ENCODE measurements around the gene FAM199X. TPM values are rescaled to one million over a fixed set of nuclear protein-coding genes. Genes with fewer than 3 reads are reported as not detected.

Gene FAM199X
- total RNA-seq, 2 experiments from 2014 or later = 11.6 to 12.7 TPM

GRCh38 chrX:104141087-104141760, 25.0 kb upstream of the FAM199X start:
- no peak overlapping the region for H3K27ac Mint-ChIP-seq
- H3K4me1 Mint-ChIP-seq (ENCODE audit: low read depth) = peaks cover 13% of the 10 kb centered on the region
- ChIA-PET CTCF (no interaction called here), POLR2A (interaction anchor here (0.9 kb wide), 1 partner anchor 16 kb away, joined by 3 read pairs; the partner anchor contains the start of gene SLC25A53)
- DNase-seq (no peak), ATAC-seq (no peak)
- H3K36me3 Mint-ChIP-seq (ENCODE audit: low read depth) = no peaks in the 10 kb centered on the region
- no peaks in the 10 kb centered on the region for H3K9me3 Mint-ChIP-seq (ENCODE audit: insufficient read depth)
- no peak overlapping the region for H3K4me3 Mint-ChIP-seq
- no peaks in the 10 kb centered on the region for H3K27me3 Mint-ChIP-seq (ENCODE audit: low read depth)

DNA sequence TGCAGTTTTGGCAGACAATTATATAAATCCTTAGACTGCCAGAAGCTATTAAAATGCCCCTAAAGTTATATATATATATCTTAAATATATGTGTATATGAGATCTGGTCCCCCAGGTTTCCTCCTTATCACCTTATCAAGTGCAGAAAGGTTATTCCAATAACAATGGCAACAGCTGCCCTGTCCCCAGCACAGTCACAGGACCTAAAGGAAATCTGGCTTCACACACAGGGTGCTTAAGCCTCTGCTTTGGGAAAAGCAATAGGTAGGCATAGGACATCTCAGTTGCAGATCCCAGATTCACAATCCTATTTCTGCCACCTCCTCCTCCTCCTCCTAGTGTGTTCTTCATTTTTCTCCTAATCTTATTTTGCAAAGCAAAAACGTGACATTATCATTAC, 15.2 kb upstream of the FAM199X start:
- POLR2A ChIA-PET = no interaction called here
- DNase-seq (no peak), ATAC-seq (no peak)
- Mint-ChIP-seq H3K4me1 (ENCODE audit: low read depth) (peaks cover 3% of the 10 kb centered on the region), H3K36me3 (ENCODE audit: low read depth) (no peaks in the 10 kb centered on the region), H3K9me3 (ENCODE audit: insufficient read depth) (no peaks in the 10 kb centered on the region), H3K4me3 (no peak overlapping the region), H3K27me3 (ENCODE audit: low read depth) (no peaks in the 10 kb centered on the region), H3K27ac (no peak overlapping the region)
- CTCF ChIA-PET = no interaction called here

GRCh38 chrX:104156630-104157529, 9.4 kb upstream of the FAM199X start, which contains the start of gene SLC25A53:
SLC25A53 (minus strand) TSS chrX:104157009; CDS start chrX:104105257, 51,752 bp downstream.
- ChIA-PET CTCF (interaction anchor here (0.7 to 1.9 kb wide), 8 partner anchors 9 to 238 kb away, joined by 3 to 10 read pairs (median 6); partner anchors contain the start of gene FAM199X), POLR2A (interaction anchor here (0.6 to 1.9 kb wide), 13 partner anchors 9 to 506 kb away, joined by 3 to 28 read pairs (median 5); partner anchors contain the start of gene FAM199X)
- peaks cover 16% of the 10 kb centered on the region for H3K4me1 Mint-ChIP-seq (ENCODE audit: low read depth)
- H3K27ac Mint-ChIP-seq = peak within 1 kb of the TSS; percentile 100
- DNase-seq (peak; percentile 85), ATAC-seq (peak; percentile 93)
- H3K27me3 Mint-ChIP-seq (ENCODE audit: low read depth) = no peaks in the 10 kb centered on the region
- H3K9me3 Mint-ChIP-seq (ENCODE audit: insufficient read depth) = no peaks in the 10 kb centered on the region
- H3K36me3 Mint-ChIP-seq (ENCODE audit: low read depth) = no peaks in the 10 kb centered on the region
- H3K4me3 Mint-ChIP-seq = peak within 1 kb of the TSS; percentile 88

GRCh38 chrX:104166735-104167436, 633 bp downstream of the FAM199X start:
- Mint-ChIP-seq H3K36me3 (ENCODE audit: low read depth) (peaks cover 7% of the 10 kb centered on the region), H3K27ac (no peak overlapping the region), H3K27me3 (ENCODE audit: low read depth) (no peaks in the 10 kb centered on the region), H3K4me3 (peak overlapping the region; percentile 68), H3K9me3 (ENCODE audit: insufficient read depth) (no peaks in the 10 kb centered on the region), H3K4me1 (ENCODE audit: low read depth) (peaks cover 28% of the 10 kb centered on the region)
- CTCF ChIA-PET = interaction anchor here (1.9 to 2.0 kb wide), 3 partner anchors 10 to 248 kb away, joined by 5 to 10 read pairs (median 9); partner anchors contain the start of gene SLC25A53
- DNase-seq (no peak), ATAC-seq (no peak)
- POLR2A ChIA-PET = interaction anchor here (2.3 kb wide), 1 partner anchor 10 kb away, joined by 28 read pairs; the partner anchor contains the start of gene SLC25A53

GRCh38 chrX:104168127-104168526, 1.9 kb downstream of the FAM199X start:
- Mint-ChIP-seq H3K4me3 (peak overlapping the region; percentile 68), H3K36me3 (ENCODE audit: low read depth) (peaks cover 6% of the 10 kb centered on the region), H3K27ac (no peak overlapping the region), H3K9me3 (ENCODE audit: insufficient read depth) (no peaks in the 10 kb centered on the region), H3K4me1 (ENCODE audit: low read depth) (peaks cover 28% of the 10 kb centered on the region), H3K27me3 (ENCODE audit: low read depth) (no peaks in the 10 kb centered on the region)
- ATAC-seq = no peak
- ChIA-PET POLR2A (no interaction called here), CTCF (no interaction called here)
- no peak for DNase-seq

DNA sequence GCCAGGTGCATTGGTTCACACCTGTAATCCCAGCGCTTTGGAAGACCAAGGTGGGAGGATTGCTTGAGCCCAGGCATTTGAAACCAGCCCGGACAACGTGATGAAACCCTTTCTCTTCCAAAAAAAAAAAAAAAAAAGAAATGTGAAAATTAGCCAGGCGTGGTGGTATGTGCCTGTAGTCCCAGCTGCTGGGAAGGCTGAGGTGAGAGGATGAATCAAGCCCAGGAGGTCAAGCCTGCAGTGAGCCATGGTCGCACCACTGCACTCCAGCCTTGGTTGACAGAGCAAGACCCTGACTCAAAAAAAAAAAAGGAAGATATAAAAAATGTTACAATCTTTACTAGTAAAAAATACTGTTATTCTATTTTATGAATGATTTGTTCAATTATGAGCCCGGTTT, 5.9 kb downstream of the FAM199X start:
- Mint-ChIP-seq H3K36me3 (ENCODE audit: low read depth) (peaks cover 12% of the 10 kb centered on the region), H3K4me1 (ENCODE audit: low read depth) (peaks cover 21% of the 10 kb centered on the region), H3K27me3 (ENCODE audit: low read depth) (no peaks in the 10 kb centered on the region), H3K27ac (no peak overlapping the region), H3K9me3 (ENCODE audit: insufficient read depth) (no peaks in the 10 kb centered on the region), H3K4me3 (no peak overlapping the region)
- ChIA-PET POLR2A (no interaction called here), CTCF (no interaction called here)
- DNase-seq (no peak), ATAC-seq (no peak)

DNA sequence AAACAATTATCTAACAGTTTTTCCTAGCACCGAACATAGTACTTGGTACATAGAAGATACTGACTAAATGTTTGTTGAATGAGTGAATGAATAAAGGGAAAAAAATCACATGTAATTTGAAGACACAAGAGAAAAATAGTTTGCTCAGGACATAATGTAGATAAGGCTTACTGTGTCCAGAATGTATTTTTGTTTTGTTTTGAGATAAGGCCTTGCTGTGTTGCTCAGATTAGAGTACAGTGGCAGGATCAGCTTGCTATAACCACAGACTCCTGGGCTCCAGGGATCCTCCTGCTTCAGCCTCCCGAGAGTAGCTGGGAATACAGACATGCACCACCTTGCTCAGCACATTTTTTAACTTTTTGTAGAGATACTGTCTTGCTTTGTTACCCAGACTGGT, 6.5 kb downstream of the FAM199X start:
- DNase-seq (no peak), ATAC-seq (no peak)
- H3K27me3 Mint-ChIP-seq (ENCODE audit: low read depth) = no peaks in the 10 kb centered on the region
- peaks cover 15% of the 10 kb centered on the region for H3K36me3 Mint-ChIP-seq (ENCODE audit: low read depth)
- H3K4me1 Mint-ChIP-seq (ENCODE audit: low read depth) = peaks cover 16% of the 10 kb centered on the region
- H3K27ac Mint-ChIP-seq = no peak overlapping the region
- POLR2A ChIA-PET = no interaction called here
- no peaks in the 10 kb centered on the region for H3K9me3 Mint-ChIP-seq (ENCODE audit: insufficient read depth)
- H3K4me3 Mint-ChIP-seq = no peak overlapping the region
- CTCF ChIA-PET = no interaction called here

- H3K36me3 Mint-ChIP-seq (ENCODE audit: low read depth) = peaks cover 19% of the 10 kb centered on the region
- no peak overlapping the region for H3K27ac Mint-ChIP-seq
- H3K4me3 Mint-ChIP-seq = no peak overlapping the region
- POLR2A ChIA-PET = no interaction called here
- no peaks in the 10 kb centered on the region for H3K9me3 Mint-ChIP-seq (ENCODE audit: insufficient read depth)
- no peaks in the 10 kb centered on the region for H3K27me3 Mint-ChIP-seq (ENCODE audit: low read depth)
- peaks cover 5% of the 10 kb centered on the region for H3K4me1 Mint-ChIP-seq (ENCODE audit: low read depth)
- CTCF ChIA-PET = no interaction called here
- DNase-seq (no peak), ATAC-seq (no peak)
Measured at GRCh38 chrX:104173841-104174240, 7.6 kb downstream of the FAM199X start.

DNA sequence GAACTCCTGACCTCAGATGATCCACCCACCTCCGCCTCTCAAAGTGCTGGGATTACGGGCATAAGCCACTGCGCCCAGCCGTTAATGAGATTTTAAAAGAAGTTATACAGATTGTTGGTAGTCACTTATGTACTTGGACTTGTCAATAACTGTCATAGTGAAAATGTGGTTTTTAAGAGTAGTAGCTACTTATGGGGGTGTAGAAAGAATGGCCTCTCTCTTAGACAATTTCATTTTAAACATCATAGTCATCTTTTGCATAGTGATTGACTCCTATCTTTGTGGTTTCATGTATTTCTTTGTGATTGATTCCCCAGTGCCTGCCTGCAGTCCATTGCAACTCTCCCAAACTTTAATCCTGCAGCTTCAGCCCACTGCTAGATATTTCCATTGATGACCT, 17.4 kb downstream of the FAM199X start:
- ChIA-PET CTCF (no interaction called here), POLR2A (no interaction called here)
- no peaks in the 10 kb centered on the region for H3K4me1 Mint-ChIP-seq (ENCODE audit: low read depth)
- no peaks in the 10 kb centered on the region for H3K27me3 Mint-ChIP-seq (ENCODE audit: low read depth)
- H3K4me3 Mint-ChIP-seq = no peak overlapping the region
- ATAC-seq (no peak), DNase-seq (no peak)
- H3K9me3 Mint-ChIP-seq (ENCODE audit: insufficient read depth) = no peaks in the 10 kb centered on the region
- no peak overlapping the region for H3K27ac Mint-ChIP-seq
- H3K36me3 Mint-ChIP-seq (ENCODE audit: low read depth) = peaks cover 11% of the 10 kb centered on the region

DNA sequence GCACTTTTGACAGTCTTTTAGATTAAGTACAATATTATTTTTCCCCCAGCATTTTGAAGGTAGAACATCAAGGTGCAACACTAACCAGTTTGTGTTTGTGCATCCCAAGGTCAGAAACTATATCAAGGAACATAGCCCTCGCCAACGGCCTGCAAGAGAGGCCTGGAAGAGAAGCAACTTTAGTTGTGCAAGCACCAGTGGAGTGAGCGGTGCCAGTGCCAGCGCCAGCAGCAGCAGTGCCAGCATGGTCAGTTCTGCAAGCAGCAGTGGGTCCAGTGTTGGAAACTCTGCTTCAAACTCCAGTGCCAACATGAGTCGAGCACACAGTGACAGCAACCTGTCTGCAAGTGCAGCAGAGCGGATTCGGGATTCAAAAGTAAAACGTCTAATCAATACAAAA, 21.7 kb downstream of the FAM199X start:
- ChIA-PET POLR2A (no interaction called here), CTCF (no interaction called here)
- no peak overlapping the region for H3K27ac Mint-ChIP-seq
- no peaks in the 10 kb centered on the region for H3K27me3 Mint-ChIP-seq (ENCODE audit: low read depth)
- peaks cover 14% of the 10 kb centered on the region for H3K36me3 Mint-ChIP-seq (ENCODE audit: low read depth)
- H3K4me1 Mint-ChIP-seq (ENCODE audit: low read depth) = no peaks in the 10 kb centered on the region
- ATAC-seq (no peak), DNase-seq (no peak)
- no peaks in the 10 kb centered on the region for H3K9me3 Mint-ChIP-seq (ENCODE audit: insufficient read depth)
- no peak overlapping the region for H3K4me3 Mint-ChIP-seq

- ChIA-PET CTCF (no interaction called here), POLR2A (no interaction called here)
- H3K27me3 Mint-ChIP-seq (ENCODE audit: low read depth) = no peaks in the 10 kb centered on the region
- no peak overlapping the region for H3K27ac Mint-ChIP-seq
- no peak overlapping the region for H3K4me3 Mint-ChIP-seq
- no peaks in the 10 kb centered on the region for H3K9me3 Mint-ChIP-seq (ENCODE audit: insufficient read depth)
- no peak for DNase-seq
- H3K4me1 Mint-ChIP-seq (ENCODE audit: low read depth) = no peaks in the 10 kb centered on the region
- no peak for ATAC-seq
- peaks cover 14% of the 10 kb centered on the region for H3K36me3 Mint-ChIP-seq (ENCODE audit: low read depth)
Measured at GRCh38 chrX:104189837-104190236, 23.6 kb downstream of the FAM199X start.
